ENCODE measurements around the gene GPI.

GRCh38 chr19:34323433-34324204, 41.4 kb upstream of the GPI start:
- TF ChIP-seq CTCF (IDR thresholded peaks at IDR 0.05) (no peak), POLR2A (IDR thresholded peaks at IDR 0.05) (no peak)

Data from uterus (tissue), 2 donors.